ENCODE data around the gene OR51E1. TPM values are rescaled to one million over a fixed set of nuclear protein-coding genes. Genes with fewer than 3 reads are reported as not detected.

The OR51E1 gene
- total and polyA plus RNA-seq, 9 of the 15 experiments (the other 6 are each of a cell fraction or from before 2014, with no cell fraction given): 0.03 to 0.04 TPM; not detected in 7

DNA sequence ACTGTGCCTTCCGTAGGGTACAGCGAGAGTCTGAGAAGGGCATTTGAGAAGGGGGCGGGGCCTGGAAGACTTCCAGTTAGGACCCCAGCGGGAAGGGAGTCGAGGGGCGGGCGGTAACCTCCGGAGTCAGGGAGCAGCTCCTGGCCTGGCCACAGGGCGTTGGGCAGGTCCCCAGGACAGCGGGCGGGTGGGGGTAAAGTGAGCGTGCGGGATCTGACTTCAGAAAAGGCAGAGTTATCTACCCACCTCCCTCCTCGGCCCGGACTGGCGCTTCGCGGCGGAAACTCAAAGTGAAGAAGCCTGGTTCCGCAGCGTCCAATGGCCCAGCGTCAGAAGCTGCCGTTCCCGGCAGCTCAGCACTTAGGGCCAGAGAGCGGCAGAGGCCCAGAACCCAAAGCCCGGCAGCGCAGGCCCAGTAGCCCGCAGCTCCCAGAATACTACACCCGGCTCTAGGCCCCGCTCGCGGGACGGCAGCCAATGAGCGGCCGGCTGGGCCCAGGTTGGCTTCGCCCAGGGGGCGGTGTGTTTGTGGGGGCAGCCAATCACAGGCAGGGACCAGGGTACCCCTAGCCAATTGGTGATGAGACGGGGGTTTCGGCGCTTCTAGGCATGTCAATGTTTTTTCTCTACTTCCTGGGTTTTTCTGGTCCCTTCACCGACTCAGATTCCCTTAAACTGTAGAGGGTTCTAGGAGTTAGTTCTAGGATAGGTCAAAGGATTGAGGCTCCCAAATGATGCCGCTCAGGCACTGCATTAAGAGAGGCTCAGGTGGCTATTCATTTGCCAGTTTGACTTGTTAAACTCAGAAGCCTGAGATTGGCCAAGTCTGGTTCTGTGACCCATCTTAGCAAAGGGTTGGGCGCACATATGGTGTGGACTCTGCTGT is 35.8 kb upstream of the OR51E1 start, which contains the start of gene TRIM68 (continued):
- TF ChIP-seq, protein P1, sequence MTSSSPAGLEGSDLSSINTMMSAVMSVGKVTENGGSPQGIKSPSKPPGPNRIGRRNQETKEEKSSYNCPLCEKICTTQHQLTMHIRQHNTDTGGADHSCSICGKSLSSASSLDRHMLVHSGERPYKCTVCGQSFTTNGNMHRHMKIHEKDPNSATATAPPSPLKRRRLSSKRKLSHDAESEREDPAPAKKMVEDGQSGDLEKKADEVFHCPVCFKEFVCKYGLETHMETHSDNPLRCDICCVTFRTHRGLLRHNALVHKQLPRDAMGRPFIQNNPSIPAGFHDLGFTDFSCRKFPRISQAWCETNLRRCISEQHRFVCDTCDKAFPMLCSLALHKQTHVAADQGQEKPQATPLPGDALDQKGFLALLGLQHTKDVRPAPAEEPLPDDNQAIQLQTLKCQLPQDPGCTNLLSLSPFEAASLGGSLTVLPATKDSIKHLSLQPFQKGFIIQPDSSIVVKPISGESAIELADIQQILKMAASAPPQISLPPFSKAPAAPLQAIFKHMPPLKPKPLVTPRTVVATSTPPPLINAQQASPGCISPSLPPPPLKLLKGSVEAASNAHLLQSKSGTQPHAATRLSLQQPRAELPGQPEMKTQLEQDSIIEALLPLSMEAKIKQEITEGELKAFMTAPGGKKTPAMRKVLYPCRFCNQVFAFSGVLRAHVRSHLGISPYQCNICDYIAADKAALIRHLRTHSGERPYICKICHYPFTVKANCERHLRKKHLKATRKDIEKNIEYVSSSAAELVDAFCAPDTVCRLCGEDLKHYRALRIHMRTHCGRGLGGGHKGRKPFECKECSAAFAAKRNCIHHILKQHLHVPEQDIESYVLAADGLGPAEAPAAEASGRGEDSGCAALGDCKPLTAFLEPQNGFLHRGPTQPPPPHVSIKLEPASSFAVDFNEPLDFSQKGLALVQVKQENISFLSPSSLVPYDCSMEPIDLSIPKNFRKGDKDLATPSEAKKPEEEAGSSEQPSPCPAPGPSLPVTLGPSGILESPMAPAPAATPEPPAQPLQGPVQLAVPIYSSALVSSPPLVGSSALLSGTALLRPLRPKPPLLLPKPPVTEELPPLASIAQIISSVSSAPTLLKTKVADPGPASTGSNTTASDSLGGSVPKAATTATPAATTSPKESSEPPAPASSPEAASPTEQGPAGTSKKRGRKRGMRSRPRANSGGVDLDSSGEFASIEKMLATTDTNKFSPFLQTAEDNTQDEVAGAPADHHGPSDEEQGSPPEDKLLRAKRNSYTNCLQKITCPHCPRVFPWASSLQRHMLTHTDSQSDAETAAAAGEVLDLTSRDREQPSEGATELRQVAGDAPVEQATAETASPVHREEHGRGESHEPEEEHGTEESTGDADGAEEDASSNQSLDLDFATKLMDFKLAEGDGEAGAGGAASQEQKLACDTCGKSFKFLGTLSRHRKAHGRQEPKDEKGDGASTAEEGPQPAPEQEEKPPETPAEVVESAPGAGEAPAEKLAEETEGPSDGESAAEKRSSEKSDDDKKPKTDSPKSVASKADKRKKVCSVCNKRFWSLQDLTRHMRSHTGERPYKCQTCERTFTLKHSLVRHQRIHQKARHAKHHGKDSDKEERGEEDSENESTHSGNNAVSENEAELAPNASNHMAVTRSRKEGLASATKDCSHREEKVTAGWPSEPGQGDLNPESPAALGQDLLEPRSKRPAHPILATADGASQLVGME (CRISPR knock-in tag; IDR thresholded peaks at IDR 0.05): 0 out of 2 replicates have a peak, but pooled peaks have one; percentile 35
- TF ChIP-seq SIX5 (IDR thresholded peaks at IDR 0.05; ENCODE audit: borderline replicate concordance in 1 of 2, insufficient read depth in 1 of 2, low read depth in 1 of 2, low read length in 2 of 2) (no peak), SMARCB1 (IDR thresholded peaks at IDR 0.05; ENCODE audit: insufficient read length, low read depth) (no peak), ASH1L (IDR thresholded peaks at IDR 0.05; ENCODE audit: borderline replicate concordance, low read depth, partially characterized antibody) (peak; percentile 93), KDM4B (IDR thresholded peaks at IDR 0.05; ENCODE audit: borderline replicate concordance in 2 of 2, low read depth in 1 of 2) (no peak), BACH1 (tag; IDR thresholded peaks at IDR 0.05) (no peak), ARNT (IDR thresholded peaks at IDR 0.05) (no peak), MXI1 (IDR thresholded peaks at IDR 0.05; ENCODE audit: low read depth, low read length) (no peak), SRSF3 (IDR thresholded peaks at IDR 0.05; ENCODE audit: insufficient read depth, low read length) (no peak), JUNB (CRISPR knock-in tag; conservative IDR thresholded peaks at IDR 0.05) (no peak), ZZZ3 (IDR thresholded peaks at IDR 0.05) (no peak)
- TF ChIP-seq, protein P2, sequence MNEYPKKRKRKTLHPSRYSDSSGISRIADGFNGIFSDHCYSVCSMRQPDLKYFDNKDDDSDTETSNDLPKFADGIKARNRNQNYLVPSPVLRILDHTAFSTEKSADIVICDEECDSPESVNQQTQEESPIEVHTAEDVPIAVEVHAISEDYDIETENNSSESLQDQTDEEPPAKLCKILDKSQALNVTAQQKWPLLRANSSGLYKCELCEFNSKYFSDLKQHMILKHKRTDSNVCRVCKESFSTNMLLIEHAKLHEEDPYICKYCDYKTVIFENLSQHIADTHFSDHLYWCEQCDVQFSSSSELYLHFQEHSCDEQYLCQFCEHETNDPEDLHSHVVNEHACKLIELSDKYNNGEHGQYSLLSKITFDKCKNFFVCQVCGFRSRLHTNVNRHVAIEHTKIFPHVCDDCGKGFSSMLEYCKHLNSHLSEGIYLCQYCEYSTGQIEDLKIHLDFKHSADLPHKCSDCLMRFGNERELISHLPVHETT (CRISPR knock-in tag; conservative IDR thresholded peaks at IDR 0.05 in 1 of 2, IDR thresholded peaks at IDR 0.05 in 1 of 2): no peak; a peak in 1 of 4 replicates

Data from K562 (cell line).